CD4-positive, alpha-beta T cell treated with Interleukin-4 for 1 hour (primary cell): ENCODE data around the gene WNT8A.
"Not testable (repeated sequence)": the region's sequence is repeated elsewhere in the genome, so short reads cannot be mapped to it uniquely, and the experiment has no call there.

Experiments
- DNase-seq, 2 donors: peaks; one replicate each; pipeline ENCODE4 v3.0.0-alpha.2; 2020 to 2022

Gene WNT8A, protein sequence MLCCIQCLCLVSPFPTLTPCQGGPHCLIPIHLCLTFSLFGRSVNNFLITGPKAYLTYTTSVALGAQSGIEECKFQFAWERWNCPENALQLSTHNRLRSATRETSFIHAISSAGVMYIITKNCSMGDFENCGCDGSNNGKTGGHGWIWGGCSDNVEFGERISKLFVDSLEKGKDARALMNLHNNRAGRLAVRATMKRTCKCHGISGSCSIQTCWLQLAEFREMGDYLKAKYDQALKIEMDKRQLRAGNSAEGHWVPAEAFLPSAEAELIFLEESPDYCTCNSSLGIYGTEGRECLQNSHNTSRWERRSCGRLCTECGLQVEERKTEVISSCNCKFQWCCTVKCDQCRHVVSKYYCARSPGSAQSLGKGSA

GRCh38 chr5:138083702-138084101, at the start of gene WNT8A:
TSS of gene WNT8A (plus strand) at chr5:138084033. CDS start at chr5:138084128, 95 bp downstream.
- DNase-seq, result no peak

DNA sequence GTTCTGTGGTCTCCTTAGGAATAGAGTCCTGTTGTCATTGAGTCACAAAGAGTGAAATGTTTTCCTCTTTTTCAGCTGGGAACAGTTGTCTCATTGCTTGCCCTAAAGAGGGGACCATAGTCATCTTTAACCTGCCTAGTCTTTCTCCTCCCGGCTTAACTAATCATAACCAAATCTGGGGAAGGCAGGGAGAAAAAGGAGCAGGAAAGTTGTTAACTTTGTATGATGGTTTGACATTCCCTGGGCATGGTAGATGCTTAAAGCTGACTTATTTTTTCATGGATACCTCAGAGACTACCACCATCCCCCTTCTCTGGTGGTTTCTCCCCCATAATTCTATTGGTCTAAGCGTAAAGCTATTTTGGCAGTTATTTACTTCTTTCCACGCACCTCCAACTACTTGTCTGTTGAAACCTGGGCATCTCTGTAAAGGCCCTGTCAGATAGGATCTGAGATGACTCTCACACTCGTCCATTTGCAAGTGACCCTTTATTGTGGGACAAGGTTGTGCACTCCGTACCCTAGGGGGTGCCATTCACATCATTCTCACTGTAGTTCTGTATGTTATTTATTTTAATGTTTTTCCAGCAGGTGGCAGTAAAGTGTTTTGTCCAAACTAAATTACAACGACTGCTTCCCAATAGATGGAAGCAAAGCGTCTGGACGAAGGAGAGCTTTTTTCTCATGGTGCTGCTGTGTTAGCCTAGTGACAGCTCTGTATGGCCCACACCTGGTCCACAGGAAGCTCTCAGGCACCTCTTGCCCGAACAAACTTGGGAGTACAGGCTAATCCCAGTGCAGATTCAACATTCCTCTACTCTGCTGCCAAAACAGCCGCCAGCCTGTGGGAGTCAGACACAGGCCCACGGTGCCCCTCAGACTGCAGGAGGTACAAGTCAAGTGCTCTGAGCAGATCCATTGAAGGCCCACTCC, 48.0 kb upstream of the WNT8A start:
- peak; percentile 75 to 88 for DNase-seq

DNA sequence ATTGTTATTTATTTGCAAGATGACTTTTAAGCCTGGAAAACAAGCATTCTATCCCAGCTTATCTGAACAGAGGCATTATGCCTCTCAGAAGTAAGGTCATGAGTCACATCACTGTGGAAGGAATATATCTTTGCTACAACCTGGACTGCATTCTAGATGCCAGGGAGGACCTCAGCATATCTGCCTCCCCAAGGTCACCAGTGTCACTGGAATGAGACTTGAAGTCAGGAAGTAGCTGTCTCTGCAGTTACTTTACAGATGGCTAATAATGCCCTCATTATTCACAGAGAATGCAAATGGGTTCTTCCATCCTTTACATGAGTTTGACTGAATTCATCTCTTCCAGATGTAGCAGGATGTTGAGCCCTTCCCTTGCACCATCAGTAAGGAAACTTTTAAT, 46.6 kb upstream of the WNT8A start:
- no peak for DNase-seq

DNA sequence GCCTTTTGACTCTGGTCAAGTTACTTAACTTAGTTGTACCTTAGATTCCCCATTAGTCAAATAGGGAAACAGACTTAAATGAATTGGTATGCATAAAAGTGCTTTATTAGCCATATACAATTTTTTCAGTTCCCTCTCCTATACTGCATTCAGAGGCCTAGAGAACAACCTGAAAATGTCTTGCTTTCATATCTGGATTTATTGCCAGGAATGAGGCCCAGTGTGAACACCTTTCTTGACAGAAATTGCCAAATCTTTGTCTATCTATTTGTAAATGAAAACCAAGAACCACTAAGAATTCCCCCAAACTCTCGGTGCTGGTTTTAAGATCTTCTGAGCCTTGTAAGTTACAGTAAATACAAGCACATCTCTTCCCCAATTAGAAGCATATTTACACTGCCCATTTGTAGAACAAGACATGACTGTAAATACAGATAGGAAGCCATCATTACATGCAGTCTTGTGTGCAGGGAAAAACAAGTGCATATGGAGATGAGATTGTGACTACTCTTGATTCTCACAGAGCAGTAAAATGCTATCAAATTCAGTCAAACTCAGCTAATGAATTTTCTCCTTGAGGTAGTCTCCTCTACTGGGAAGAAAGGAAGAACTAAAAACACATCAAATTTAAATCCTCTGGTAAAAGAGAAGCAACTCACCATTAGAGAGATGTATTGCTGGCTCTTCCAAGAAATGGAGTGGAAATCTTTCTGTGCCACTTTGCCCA, 45.8 kb upstream of the WNT8A start:
- no peak for DNase-seq

- DNase-seq, result no peak
Observed at GRCh38 chr5:138038826-138039225, 45.0 kb upstream of the WNT8A start.

GRCh38 chr5:138045283-138045682, 38.5 kb upstream of the WNT8A start:
- not testable (repeated sequence) for DNase-seq

- no peak for DNase-seq
Observed at GRCh38 chr5:138051441-138052296, 32.2 kb upstream of the WNT8A start.

DNA sequence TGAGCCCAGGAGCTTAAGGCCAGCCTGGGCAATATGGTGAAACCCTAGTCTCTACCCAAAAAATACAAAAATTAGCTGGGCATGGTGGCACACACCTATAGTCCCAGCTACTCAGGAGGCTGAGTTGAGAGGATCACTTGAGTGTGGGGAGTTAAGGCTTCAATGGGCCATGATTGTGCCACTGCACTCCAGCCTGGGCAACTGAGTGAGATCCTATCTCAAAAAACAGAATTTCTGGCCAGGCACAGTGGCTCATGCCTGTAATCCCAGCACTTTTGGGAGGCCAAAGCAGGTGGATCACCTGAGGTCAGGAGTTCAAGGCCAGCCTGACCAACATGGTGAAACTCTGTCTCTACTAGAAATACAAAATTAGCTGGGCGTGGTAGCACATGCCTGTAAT, 31.1 kb upstream of the WNT8A start:
- DNase-seq, result not testable (repeated sequence)

GRCh38 chr5:138053554-138053953, 30.3 kb upstream of the WNT8A start:
- DNase-seq, result no peak

DNA sequence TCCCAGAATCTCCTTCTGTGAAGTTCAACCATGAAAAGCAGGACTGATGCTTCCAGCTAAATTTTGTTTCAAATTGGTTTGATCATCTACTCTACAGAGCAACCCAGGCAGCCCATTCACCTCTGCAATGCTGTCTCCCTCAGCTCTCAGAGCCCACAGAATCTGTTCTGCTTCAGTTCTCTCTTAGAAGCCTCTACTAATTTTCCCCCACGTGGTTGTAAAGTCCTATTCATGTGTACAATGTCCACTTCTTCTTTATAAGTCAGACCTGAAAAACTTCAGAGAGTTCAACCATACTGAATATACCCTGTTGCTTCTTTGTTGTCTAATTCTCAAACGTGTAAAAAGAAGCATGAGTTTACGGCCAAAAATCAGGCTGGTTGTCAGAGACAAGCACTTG, 29.6 kb upstream of the WNT8A start:
- DNase-seq, result no peak

DNA sequence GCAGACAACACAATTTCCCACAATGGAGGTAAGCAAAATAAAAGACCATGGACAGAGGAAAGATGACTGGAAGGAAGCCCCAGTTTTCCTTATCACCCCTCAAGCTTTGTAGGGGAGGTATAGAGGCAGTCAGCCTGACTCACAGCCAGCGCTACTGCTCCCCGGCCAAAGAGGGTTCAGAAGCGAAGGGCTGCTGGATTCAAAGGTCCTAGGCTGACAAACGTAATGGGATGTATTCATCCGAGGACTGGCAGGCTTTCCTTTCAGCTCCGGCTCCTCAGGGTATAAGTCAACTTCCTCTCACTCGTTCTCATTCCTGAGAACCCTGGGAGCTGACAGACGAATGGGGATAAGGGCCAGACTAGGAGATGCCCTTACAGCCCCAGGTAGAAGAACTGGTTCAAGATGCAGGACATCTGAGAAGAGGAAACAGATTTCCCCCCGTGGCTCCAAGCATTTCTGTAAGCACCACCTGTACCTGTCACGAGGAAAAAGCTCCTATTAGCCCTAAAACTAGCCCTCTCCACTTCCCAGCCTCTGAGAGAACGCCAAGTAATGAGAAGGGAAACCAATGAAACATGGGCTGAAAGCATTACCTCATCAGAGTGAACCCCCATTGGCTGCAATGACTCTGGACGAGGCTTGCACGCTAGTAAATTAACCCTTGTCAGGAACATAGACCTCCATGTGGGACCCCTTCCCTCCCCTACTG, 28.8 kb upstream of the WNT8A start:
- DNase-seq, result no peak

GRCh38 chr5:138064526-138064925, 19.3 kb upstream of the WNT8A start:
- no peak for DNase-seq

DNA sequence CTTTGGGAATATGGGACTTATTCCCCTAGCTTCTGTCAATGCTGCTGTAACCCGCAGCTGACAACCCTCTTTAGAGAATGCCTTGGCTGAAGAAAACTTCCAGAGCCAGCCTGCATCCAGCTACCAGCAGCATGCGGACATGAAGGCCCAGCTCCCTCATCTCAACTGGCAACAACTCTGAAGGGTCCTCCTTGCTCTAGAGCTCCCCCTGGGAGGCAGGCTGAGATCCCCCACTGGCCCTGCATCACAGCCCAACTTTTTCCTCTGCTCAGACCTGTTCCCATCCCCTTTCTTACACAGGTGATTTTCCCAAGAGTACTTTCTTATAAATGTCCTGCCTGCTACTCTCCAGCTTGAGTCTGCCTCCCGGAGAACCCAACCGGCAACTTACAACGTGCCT, 18.7 kb upstream of the WNT8A start:
- no peak for DNase-seq

DNA sequence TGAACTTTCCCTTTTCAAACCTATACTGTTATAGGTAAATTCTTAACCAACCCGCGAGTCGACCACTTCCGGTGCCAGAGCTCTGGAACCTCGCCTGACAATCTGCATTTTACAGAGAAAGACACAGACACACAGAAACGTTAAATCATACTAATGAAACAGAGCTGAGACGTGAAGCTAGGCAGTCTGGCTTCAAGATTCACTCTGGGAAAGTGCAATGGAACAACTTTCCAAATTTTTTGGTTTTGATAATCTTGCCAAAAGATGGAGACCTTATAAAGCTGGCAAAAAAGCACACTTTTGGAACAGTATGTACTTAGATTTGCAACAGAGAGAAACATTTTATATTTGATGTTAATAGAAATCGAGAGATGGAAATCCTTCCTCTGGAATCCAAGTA, 15.9 kb upstream of the WNT8A start:
- no peak for DNase-seq

DNA sequence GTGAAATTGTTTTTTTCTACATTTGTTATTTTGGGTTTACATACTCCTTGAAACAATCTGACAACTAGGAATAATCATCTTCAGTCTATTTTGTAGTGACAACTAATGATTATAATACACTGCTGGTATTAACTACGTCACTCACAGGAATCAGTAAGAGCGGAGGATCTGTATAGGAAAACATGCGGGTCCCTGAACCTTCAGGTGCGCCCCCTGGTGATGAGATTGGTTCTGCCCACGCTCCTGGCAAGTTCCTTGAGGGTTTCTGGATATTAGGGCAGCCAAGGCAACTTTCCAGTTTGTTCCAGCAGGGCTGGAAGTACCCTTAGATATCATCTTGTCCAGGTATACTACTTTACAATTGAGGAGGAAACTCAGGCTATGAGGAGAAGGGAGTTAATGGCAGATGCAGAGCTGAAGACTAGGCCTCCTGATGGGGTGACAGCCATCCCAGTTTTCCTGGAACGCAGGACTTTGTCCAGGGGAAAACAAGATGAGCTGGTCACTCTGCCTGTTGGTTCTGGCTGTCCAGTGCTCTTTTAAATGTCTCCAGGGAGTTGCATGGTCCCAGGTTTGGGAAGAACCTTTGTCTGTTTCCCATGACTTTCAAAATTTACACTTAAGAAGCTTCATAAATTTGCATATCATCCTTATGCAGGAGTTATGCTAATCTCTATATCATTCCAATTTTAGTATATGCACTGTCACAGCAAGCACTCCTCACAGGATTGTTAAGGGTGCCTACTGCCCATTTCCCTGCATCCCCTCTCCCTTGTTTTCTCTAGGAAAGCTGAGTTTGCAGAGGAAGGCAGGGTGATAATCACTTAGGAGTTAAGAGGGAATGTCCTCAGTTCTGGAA, 14.9 kb upstream of the WNT8A start:
- peak; percentile 71 for DNase-seq

- not testable (repeated sequence) for DNase-seq
Observed at GRCh38 chr5:138070026-138070425, 13.8 kb upstream of the WNT8A start.

- peak; percentile 41 to 53 for DNase-seq
Observed at GRCh38 chr5:138077064-138077696, 6.7 kb upstream of the WNT8A start.

DNA sequence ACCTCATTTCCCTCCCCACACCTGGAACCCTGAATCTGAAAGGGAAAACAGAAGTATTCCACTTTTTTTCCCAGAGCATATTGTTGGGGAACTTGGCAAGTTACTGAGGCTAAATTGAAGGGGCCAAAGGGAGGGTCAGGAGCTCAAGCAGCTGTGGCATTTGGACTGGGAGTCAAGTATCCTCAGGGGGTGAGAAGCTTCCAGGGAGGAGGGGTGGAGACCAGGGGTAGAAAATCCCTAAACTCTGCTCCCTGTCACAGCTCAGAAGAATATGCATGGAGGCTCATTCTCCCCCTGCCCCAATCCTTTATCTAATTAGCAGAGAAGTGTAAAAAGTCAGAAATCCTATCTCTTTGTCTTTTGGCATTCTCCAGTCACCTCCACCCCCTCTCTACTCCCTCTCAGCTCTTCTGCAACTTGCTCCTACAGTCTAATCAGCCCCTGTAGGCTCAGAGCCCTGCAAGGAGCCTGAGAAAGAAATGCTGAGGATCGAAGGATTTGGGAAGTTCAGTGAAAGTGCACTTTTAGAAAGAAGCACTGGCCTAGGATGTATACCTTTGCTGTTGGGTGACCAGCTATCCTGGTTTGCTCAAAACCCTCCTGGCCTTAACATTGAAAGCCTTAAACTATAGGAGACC, 5.7 kb upstream of the WNT8A start:
- no peak for DNase-seq

DNA sequence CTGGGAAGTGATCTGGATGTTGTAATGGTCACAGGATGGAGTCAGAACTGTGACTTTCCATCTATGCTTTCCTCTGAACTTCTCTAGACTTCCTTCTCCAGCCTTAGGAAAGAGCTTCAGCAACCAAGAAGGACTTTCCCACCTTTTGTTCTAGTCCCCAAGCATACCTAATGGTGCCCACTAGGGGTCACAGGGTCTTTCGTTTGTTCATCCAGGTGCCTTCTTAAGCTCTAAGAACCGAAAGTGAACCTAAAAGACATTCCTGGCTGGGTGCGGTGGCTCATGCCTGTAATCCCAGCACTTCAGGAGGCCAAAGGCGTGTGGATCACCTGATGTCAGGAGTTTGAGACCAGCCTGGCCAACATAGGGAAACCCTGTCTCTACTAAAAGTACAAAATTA, 1.8 kb upstream of the WNT8A start:
- no peak for DNase-seq

DNA sequence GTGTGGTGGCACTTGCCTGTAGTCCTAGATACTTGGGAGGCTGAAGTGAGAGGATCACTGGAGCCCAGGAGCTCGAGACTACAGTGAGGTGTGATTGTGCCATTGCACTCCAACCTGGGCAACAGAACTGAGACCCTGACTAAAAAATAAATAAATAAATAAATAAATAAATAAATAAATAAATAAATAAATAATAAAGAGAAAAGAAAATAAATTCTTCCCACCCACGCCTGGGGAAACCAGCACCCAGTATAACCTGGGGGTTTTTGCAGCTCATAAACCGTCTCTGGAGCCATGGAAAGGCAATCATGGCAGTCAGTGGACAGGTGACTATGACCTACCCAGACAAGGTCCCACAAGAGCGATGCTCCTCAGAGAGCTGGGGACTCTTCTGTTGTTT, 7.9 kb downstream of the WNT8A start:
- DNase-seq, result no peak
